Coronary artery (tissue), 2 donors: ENCODE results near the gene LZTFL1.

Experiments used
- DNase-seq: peaks from one replicate; pipeline ENCODE4 v3.0.0-alpha.2; 2017; ENCODE audit warnings: low spot score
- H3K27ac ChIP-seq, 2 donors: fragments of 200-600 bp; sonication (generic); one replicate each; pipeline ENCODE4 v1.5.1; 2016 to 2019
- H3K4me3 ChIP-seq: fragments of 200-600 bp; sonication (generic); 2 replicates; pipeline ENCODE4 v1.5.1; 2016; ENCODE audit warnings: mild to moderate bottlenecking, moderate library complexity
- CTCF ChIP-seq: fragments of 200-600 bp; sonication (generic); IDR thresholded peaks from one replicate; pipeline ENCODE4 v1.5.1; 2019; ENCODE audit warnings: antibody characterized with exemption

The LZTFL1 gene

GRCh38 chr3:45798034-45798433, 43.9 kb downstream of the LZTFL1 start:
- TF ChIP-seq CTCF = no peak
- Histone ChIP-seq H3K4me3 (no peak overlapping the region), H3K27ac (no peak overlapping the region)
- DNase-seq = peak; percentile 4

GRCh38 chr3:45796902-45797637, 44.8 kb downstream of the LZTFL1 start:
- DNase-seq = peak; percentile 58
- TF ChIP-seq CTCF = no peak
- Histone ChIP-seq H3K27ac (no peak overlapping the region), H3K4me3 (peak overlapping the region; percentile 66)

- Histone ChIP-seq H3K27ac (no peak within 1 kb of the TSS), H3K4me3 (peak within 1 kb of the TSS; percentile 66)
- DNase-seq = peak; percentile 38
- no peak for TF ChIP-seq CTCF
Observed at GRCh38 chr3:45795882-45796765, 45.8 kb downstream of the LZTFL1 start, which contains the start of gene SLC6A20. Gene SLC6A20, minus strand, starts transcription at chr3:45796536. Its CDS starts 117 bp downstream, at chr3:45796419.

- Histone ChIP-seq H3K4me3 (peak overlapping the region; percentile 66), H3K27ac (no peak overlapping the region)
- no peak for TF ChIP-seq CTCF
- DNase-seq = peak; percentile 31
Observed at GRCh38 chr3:45795509-45795881, 46.4 kb downstream of the LZTFL1 start.

- H3K27ac ChIP-seq = no peak overlapping the region
- no peak for DNase-seq
- TF ChIP-seq CTCF = no peak
- H3K4me3 ChIP-seq = no peak overlapping the region
Observed at GRCh38 chr3:45794660-45795059, 47.3 kb downstream of the LZTFL1 start.

GRCh38 chr3:45794177-45794560, 47.8 kb downstream of the LZTFL1 start:
- peak; percentile 17 for DNase-seq
- no peak for TF ChIP-seq CTCF
- H3K4me3 ChIP-seq = no peak overlapping the region
- no peak overlapping the region for H3K27ac ChIP-seq
